Tibial artery (tissue), 4 donors: ENCODE measurements around the gene CYTH4.

ENCODE experiments used
- DNase-seq, 2 donors: peaks; one replicate each; pipeline ENCODE4 v3.0.0-alpha.2; 2019
- H3K27ac ChIP-seq, 2 donors: fragments of 200-600 bp; sonication (generic) in 1 of 2; 1 replicate in 1 of 2; 2 replicates in 1 of 2; pipeline ENCODE4 v1.5.1; 2018 to 2019; ENCODE audit warnings: mild to moderate bottlenecking in 1 of 2
- H3K27me3 ChIP-seq, 2 donors: fragments of 200-600 bp; sonication (generic) in 1 of 2; one replicate each; pipeline versions ENCODE4 v1.5.1 to v1.6.0; 2016 to 2019
- H3K36me3 ChIP-seq, 3 donors: fragments of 200-600 bp; sonication (generic) in 2 of 3; one replicate each; pipeline ENCODE4 v1.5.1; 2016 to 2019; ENCODE audit warnings: mild to moderate bottlenecking in 2 of 3
- H3K4me1 ChIP-seq, 4 donors: fragments of 200-600 bp; sonication (generic) in 2 of 4; 1 replicate in 3 of 4; 2 replicates in 1 of 4; pipeline ENCODE4 v1.5.1; 2016 to 2019
- H3K4me3 ChIP-seq, 2 donors: fragments of 200-600 bp; sonication (generic) in 1 of 2; 1 replicate in 1 of 2; 2 replicates in 1 of 2; pipeline ENCODE4 v1.5.1; 2018 to 2019; ENCODE audit warnings: mild to moderate bottlenecking in 2 of 2
- H3K9me3 ChIP-seq, 3 donors: fragments of 200-600 bp; sonication (generic) in 1 of 3; one replicate each; pipeline ENCODE4 v1.5.1; 2016 to 2019
- CTCF ChIP-seq, 2 experiments: fragments of 200-600 bp in 1 of 2; fragments of 450-650 bp in 1 of 2; IDR thresholded peaks; one replicate each; pipeline ENCODE4 v1.5.1; 2017 to 2019; ENCODE audit warnings: antibody characterized with exemption in 2 of 2, mild to moderate bottlenecking in 1 of 2, moderate library complexity in 1 of 2
- intact Hi-C: fragments of 100-400 bp; cut with DNase I; formaldehyde crosslinking; loops from one replicate; pipeline ENCODE4 v1.15.0; 2023; ENCODE audit warnings: low total_unique reads

The CYTH4 gene

DNA sequence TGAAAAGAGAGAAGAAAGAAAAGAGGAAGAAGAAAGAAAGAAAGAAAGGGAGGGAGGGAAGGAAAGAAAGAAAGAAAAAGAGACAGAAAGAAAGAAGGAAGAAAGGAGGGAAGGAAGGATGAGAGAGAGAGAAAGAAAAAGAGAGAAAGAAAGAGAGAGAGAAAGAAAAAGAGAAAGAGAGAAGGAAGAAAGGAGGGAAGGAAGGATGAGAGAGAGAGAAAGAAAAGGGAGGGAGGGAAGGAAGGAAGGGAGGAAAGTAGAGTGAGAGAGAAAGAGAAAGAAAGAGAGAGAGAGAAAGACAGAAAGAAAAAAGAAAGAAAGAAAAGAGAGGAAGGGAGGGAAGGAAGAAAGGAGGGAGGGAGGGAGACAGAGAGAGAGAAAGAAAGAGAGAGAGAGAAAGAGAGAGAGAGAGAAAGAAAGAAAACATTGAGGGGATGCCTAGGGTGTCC, 26.7 kb upstream of the CYTH4 start:
- intact Hi-C loops: no loop called here
- no peak for TF ChIP-seq CTCF (IDR thresholded peaks at IDR 0.05)
- Histone ChIP-seq H3K4me1 (no peaks in the 10 kb centered on the region), H3K4me3 (no peak overlapping the region), H3K27ac (no peak overlapping the region), H3K36me3 (no peaks in the 10 kb centered on the region), H3K9me3 (no peaks in the 10 kb centered on the region), H3K27me3 (peaks cover 0 to 70% of the 10 kb centered on the region in 2 donors)
- DNase-seq: no peak

- no peak overlapping the region for H3K27ac ChIP-seq
- no peak for TF ChIP-seq CTCF (IDR thresholded peaks at IDR 0.05)
- no peak overlapping the region for H3K4me3 ChIP-seq
- intact Hi-C loops: no loop called here
- no peaks in the 10 kb centered on the region for H3K4me1 ChIP-seq
- H3K9me3 ChIP-seq: no peaks in the 10 kb centered on the region
- H3K27me3 ChIP-seq: peaks cover 0 to 70% of the 10 kb centered on the region in 2 donors
- no peaks in the 10 kb centered on the region for H3K36me3 ChIP-seq
- no peak for DNase-seq
Observed at GRCh38 chr22:37256075-37256726, 26.1 kb upstream of the CYTH4 start.

- Histone ChIP-seq H3K9me3 (peaks cover 0 to under 1% (median 0%) of the 10 kb centered on the region in 3 donors), H3K36me3 (no peaks in the 10 kb centered on the region), H3K4me1 (no peaks in the 10 kb centered on the region), H3K4me3 (no peak overlapping the region), H3K27me3 (peaks cover 0 to 79% of the 10 kb centered on the region in 2 donors), H3K27ac (no peak overlapping the region)
- intact Hi-C loops: no loop called here
- DNase-seq: no peak
- TF ChIP-seq CTCF (IDR thresholded peaks at IDR 0.05): no peak
Observed at GRCh38 chr22:37258005-37258752, 24.1 kb upstream of the CYTH4 start.

GRCh38 chr22:37258753-37259401, 23.4 kb upstream of the CYTH4 start:
- Histone ChIP-seq H3K4me1 (no peaks in the 10 kb centered on the region), H3K9me3 (peaks cover 0 to 7% (median 6%) of the 10 kb centered on the region in 3 donors), H3K27me3 (peaks cover 0 to 83% of the 10 kb centered on the region in 2 donors), H3K36me3 (no peaks in the 10 kb centered on the region), H3K27ac (no peak overlapping the region), H3K4me3 (no peak overlapping the region)
- TF ChIP-seq CTCF (IDR thresholded peaks at IDR 0.05): no peak
- intact Hi-C loops: no loop called here
- DNase-seq: no peak

GRCh38 chr22:37259540-37260029, 22.7 kb upstream of the CYTH4 start:
- H3K4me3 ChIP-seq: no peak overlapping the region
- DNase-seq: no peak
- no peaks in the 10 kb centered on the region for H3K36me3 ChIP-seq
- TF ChIP-seq CTCF (IDR thresholded peaks at IDR 0.05): no peak
- H3K4me1 ChIP-seq: no peaks in the 10 kb centered on the region
- H3K27ac ChIP-seq: no peak overlapping the region
- peaks cover 0 to 82% of the 10 kb centered on the region in 2 donors for H3K27me3 ChIP-seq
- peaks cover 0 to 14% (median 13%) of the 10 kb centered on the region in 3 donors for H3K9me3 ChIP-seq
- intact Hi-C loops: no loop called here
